DMS 273 (cell line): ENCODE data around the gene SCYL2.
"Not testable (repeated sequence)": the region's sequence is repeated elsewhere in the genome, so short reads cannot be mapped to it uniquely, and the experiment has no call there.

Experiments
- DNase-seq: peaks from one replicate; lab custom pipeline; 2025; ENCODE audit not compliant: unreplicated experiment; lab: John Stamatoyannopoulos, UW

The SCYL2 gene

DNA sequence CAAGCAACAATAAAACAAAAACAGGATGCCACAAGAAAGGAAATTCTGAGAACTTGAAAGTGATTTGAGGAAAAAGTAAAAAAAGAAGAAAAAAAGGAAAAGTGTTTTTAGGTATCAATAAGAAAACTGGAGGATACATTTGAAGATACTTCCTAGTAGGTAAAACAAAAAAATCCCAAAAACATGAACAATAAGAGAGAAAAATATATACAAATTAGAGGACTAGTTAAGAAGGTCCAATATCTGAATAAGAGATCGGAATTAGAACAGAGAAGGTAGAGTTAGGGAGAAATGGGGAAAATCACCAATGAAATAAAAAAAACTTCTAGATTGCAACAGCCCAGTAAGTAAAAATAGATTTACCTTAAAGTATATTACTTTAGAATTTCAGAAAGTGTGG is 8.8 kb upstream of the SCYL2 start:
- no peak for DNase-seq

GRCh38 chr12:100263131-100263530 is 3.8 kb upstream of the SCYL2 start:
- no peak for DNase-seq

- DNase-seq, result not testable (repeated sequence)
Measured at GRCh38 chr12:100265107-100265506, 1.9 kb upstream of the SCYL2 start.

GRCh38 chr12:100265732-100266584 is 1.0 kb upstream of the SCYL2 start:
- no peak for DNase-seq

DNA sequence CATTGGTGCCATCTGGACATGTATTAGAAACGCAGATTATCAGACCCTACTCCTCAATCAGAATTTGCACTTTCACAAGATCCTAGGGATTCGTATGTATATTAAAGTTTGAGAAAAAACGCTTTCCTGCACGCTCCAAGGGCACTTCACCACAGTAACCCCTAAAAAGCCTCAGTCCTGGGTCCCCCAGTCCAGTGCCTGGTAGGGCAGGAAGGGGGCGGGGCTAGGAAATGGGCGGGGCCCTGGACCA is 467 bp upstream of the SCYL2 start:
- DNase-seq, result no peak

DNA sequence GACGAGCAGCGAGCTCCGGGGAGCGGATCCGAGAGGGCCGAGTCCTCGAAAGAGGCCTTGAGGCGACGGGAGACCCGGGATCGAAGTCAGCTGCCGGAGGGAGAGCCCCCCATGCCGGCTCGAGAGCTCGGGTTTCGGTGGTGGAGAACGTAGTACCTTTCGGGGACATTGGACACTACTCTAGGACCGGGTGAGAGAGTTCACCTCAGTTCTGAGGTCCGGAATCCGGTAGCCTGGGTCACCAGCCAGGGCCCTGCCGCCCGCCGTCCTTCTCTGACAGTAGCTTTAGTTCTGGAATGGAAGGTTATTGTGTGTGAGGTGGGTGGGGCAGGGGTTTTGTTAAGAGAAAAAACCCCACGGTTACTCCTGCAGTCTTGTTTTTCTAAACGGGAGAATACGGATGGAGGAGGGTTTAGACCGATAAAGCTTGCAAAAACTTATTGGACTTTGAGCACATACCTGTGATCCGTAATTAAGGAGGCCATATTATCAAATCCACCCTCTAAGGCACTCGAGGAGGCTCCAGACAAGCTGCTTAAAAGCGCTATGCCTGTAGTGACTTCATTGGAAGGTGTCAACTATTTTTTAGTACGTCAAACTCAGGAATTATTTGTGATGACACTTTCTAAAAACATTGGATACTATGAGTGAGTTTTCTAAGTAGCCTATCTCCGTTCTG is 765 bp downstream of the SCYL2 start:
- DNase-seq, result peak; percentile 48

GRCh38 chr12:100268835-100269564 is 2.0 kb downstream of the SCYL2 start:
- no peak for DNase-seq

DNA sequence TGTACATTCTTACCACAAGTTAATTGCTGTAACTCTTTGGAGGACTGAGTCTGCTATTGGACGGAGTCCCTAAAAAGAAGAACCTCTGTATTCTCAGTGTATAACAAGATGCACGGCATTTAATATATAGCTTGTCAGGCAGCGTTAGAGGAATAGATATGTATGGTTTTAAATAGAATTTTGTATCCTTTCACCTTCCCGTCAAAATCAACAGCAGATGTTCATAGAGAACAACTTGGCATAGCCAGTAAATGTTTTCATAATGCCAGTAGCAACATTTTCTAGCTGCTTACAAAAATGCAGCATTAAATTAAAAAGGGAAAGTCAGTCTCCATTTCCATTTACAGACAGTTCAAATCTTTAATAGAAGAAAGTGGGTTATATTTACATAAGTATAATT is 6.8 kb downstream of the SCYL2 start:
- DNase-seq, result no peak

GRCh38 chr12:100274291-100274690 is 7.3 kb downstream of the SCYL2 start:
- DNase-seq, result no peak

DNA sequence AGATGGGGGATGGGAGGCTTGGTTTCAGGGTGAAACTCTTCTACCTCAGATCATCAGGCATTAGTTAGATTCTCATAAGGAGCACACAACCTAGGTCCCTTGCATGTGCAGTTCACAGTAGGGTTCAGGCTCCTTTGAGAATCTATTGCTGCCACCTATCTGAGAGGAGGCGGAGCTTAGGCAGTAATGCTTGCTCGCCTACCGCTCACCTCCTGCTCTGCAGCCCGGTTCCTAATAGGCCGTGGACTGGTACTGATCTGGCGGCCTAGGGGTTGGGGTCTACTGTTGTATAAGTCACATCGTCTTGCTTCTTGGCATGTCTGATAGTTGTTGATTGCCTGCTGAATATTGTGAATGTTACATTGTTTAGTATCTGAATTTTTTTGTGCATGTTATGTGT is 12.2 kb downstream of the SCYL2 start:
- no peak for DNase-seq

DNA sequence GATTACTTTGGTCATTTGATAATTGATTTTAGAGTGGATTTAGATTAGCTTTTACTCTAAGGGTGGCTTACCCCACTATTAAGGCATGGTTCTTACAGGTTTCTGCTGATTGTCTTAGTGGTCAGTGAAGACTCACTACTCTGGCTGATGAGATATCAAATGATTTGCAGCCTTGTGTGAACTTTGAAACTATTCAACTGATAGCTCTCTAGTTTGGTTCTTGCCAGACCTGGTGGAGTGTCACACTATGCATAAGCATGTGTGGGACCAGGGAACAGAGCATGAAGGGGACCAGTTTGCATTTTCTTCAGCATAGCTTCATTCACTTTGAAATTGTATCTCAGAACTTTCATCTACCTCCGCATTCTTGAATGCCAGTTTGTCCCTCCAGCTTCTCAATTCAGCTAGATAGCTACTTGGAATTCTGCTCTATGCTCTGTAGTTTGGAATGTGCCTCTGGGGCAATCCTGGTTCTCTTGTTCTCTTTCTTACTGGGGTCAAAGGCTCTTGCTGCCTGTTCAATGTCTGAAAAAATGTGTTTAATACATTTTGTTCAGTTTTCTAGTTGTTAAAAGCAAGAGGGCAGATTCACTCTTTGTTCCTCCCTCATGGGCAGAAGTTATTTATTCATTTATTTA is 12.7 kb downstream of the SCYL2 start:
- no peak for DNase-seq

DNA sequence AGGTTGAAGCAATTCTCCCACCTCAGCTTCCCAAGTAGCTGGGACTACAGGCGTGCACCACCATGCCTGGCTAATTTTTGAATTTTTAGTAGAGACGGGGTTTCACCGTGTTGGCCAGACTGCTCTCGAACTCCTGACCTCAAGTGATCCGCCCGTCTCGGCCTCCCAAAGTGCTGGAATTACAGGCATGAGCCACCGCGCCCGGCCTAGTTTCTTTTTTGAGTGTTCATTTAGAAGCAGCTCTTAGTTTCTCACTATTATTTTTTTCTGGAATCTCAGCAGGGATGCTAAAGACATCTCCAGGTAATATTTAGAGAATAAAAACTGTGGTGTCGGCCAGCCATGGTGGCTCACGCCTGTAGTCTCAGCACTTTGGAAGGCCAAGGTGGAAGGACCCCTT is 17.6 kb downstream of the SCYL2 start:
- not testable (repeated sequence) for DNase-seq

DNA sequence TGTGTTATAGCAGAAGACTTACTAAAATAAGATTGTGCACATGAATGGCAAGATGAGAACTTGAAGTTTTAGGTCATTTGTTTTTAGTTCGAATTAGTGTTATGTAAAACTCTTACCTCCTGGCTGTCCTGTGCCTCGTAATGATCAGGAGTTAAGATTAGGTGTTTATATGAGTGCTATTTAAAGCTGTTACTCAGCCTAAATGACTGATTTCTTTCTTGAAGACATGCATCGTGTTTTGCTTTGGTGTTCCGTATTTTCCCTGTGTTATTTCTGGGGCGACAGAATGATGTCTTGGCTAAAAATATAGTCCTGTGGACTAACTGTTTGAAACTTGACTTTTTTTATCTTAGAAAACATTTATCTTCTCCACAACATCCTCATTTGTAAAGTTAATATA is 22.1 kb downstream of the SCYL2 start:
- DNase-seq, result no peak

DNA sequence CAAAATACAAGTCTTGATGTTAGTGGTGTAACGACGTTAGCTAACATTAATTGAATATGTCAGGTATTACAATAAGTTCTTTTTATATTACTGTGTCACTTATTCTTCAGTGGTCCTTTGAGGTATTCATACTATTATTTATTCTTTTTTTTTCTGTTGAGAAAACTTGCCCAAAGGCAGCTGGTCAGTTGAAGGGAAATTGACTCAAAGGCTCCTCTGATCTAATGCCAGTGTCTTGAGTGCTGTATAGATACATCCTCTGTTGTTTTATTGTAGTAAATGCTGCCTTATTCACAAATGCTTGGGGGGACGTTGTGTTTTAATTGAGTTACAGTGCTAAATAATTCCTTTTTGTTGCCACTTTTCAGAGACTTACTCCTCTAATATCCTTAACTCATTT is 23.0 kb downstream of the SCYL2 start:
- DNase-seq, result no peak

- DNase-seq, result no peak
Measured at GRCh38 chr12:100293017-100293416, 26.0 kb downstream of the SCYL2 start.

DNA sequence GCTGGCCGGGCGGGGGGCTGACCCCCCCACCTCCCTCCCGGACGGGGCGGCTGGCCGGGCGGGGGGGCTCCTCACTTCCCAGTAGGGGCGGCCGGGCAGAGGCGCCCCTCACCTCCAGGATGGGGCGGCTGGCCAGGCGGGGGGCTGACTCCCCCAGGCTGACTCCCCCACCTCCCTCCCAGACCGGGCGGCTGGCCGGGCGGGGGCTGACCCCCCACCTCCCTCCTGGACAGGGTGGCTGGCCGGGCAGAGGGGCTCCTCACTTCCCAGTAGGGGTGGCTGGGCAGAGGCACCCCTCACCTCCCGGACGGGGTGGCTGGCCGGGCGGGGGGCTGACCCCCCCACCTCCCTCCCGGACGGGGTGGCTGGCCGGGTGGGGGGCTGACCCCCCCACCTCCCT is 27.4 kb downstream of the SCYL2 start:
- not testable (repeated sequence) for DNase-seq

DNA sequence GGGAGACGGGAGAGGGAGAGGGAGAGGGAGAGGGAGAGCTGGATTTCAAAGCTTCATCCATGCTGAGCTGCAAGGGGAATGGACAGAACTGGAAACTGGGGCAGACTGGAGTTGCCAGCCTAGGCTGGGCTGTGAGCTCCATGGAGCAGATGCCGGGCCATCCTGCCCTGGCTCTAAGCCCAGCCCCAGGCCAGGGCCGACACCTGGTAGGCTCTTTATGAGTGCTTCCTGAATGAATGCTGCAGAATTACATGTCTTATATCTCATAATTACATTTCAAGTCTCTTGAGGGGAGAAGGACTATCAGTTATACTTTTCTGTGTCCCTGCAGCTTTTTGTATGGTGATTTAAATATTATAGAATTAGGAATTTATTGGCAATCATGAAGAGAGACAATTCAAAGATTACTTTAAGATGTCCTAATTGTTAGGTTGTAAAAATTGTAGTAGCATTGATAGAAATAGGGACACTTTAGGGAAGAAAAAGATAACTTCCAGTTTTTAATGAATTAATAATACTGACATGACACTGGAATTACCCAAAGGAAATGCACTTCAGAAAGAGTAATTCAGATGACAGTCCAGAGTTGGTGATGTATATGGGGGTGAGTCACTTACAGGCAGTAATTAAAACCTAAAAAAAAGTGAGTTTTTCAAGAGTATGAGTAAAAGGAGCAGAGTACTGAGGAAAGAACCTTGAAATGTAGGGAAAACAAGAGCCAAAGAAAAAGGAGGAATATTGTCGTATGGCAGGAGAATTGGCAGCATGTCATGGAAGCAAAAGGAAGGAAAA is 29.0 kb downstream of the SCYL2 start:
- peak; percentile 76 for DNase-seq

DNA sequence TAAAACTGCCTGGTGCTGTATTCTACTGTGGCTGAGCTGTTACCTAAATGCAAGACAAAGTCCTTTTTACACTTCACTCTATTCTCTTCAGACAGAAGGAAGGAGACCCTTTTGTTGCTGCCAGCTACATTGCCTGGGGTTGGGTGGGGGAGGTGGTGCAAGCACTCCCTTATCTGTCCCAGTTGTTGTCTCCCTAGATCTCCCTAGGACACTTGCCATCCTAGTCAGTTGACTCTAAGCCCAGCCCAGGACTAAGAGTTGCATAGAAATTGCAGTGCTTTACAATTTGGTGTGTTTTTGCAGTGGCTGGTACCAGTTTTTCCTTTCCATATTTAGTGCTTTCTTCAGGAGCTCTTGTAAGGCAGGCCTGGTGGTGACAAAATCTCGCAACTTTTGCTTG is 35.1 kb downstream of the SCYL2 start:
- DNase-seq, result no peak

DNA sequence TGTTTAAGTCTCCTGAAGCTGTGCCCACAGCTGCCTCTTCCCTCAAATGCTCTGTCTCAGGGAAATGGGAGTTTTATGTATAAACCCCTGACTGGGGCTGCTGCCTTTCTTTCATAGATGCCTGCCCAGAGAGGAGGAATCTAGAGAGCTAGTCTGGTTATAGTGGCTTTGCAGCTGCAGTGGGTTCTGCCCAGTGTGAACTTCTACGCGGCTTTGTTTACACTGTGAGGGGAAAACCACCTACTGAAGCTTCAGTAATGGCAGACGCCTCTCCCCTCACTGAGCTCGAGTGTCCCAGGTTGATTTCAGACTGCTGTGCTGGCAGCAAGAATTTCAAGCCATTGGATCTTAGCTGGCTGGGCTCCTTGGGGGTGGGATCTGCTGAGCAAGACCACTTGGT is 36.9 kb downstream of the SCYL2 start:
- DNase-seq, result no peak

DNA sequence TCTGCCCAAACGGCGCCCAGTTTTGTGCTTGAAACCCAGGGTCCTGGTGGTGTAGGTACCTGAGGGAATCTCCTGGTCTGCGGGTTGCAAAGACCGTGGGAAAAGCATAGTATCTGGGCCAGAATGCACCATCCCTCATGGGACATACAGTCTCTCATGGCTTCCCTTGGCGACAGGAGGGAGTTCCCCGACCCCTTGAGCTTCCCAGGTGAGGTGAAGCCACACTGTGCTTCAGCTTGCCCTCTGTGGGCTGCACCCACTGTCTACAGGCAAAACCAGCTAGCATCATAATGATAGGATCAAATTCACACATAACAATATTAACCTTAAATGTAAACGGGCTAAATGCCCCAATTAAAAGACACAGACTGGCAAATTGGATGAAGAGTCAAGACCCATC is 37.4 kb downstream of the SCYL2 start:
- not testable (repeated sequence) for DNase-seq

- DNase-seq, result not testable (repeated sequence)
Measured at GRCh38 chr12:100308138-100308537, 41.2 kb downstream of the SCYL2 start.
